ENCODE measurements around the gene USP2. TPM values are rescaled to one million over a fixed set of nuclear protein-coding genes. Genes with fewer than 3 reads are reported as not detected.

The USP2 gene
- total and polyA plus RNA-seq, 2 of the 4 experiments (the other 2 are of a cell fraction) = 0.18 to 0.79 TPM

DNA sequence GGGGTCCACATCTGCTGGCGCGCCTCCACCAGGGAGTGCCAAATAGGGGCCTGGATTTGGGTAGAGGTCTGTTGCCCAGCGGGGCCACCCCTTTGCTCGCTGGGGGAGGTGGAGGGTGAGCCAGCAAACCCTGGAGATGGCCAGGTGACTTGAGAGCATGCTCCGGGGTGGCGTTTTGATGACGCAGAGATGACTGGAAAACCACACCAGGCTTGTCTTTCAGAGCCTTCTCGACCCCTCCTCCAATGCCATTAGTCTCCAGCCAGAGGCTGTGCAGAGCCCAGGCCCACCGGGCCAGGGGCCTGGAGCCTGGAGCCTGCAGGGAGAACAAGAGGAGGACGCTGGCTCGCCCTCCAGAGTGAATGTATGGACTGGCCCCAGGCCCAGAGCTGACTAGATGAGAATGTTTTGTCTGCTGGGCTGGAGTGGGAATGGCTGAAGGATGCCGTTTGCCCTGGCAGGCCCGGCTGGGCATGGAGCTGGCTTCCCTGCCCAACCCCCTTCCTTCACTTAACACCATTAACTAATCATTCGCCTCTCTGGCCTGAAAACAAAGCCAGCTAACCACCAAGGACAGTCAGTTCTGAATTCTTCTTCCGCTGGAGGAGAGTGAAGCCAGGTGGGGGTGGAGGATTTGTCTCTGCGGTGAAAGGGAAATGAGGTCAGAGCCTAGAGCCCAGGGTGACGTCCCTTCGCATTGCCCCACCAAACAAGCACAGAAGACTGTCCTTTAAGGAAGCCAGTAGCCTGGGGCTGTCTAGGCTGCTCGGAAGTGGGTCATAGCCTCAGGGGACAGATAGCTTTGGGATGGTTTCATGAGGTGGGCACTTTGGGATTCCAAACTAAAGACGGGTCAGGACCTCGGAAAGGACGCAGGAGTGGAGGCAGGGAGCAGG lies 63.0 kb downstream of the USP2 start (continued):
- TF ChIP-seq CEBPB (IDR thresholded peaks at IDR 0.05; ENCODE audit: low read depth, low read length) (peak; percentile 76), CHD1 (IDR thresholded peaks at IDR 0.05; ENCODE audit: low read depth, low read length) (no peak), MAFK (IDR thresholded peaks at IDR 0.05; ENCODE audit: low read depth, low read length) (no peak)

DNA sequence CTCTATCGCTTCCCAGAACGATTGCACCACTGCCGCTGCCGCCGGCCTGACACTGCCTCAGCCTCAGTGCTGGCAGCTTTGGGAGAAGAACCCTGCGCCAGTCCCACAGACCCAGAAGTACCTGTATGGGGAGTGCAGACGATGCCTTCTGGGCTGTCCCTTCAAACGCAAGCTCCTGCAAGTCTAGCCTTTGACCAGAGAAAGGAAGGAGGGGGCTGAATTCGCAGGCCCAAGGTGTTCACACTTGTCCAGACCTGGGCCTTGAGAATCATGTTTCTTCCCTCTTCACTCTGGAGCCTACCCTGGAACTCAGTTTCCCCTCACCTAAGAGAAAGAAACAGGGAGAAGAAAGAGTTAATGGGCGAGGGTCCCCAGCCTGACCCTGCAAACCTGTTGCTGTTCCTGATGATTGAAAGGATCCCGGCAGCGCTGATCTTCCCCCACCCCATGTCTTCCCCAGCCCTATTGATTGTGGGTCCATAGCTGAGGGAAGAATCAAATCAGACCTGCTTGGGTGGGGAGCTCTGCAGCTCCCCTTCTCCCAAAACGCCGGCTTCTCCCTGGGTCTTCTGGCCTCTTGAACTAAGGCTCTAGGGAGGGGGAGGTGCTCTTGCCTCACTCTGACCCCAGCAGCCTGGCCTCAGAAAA lies 63.8 kb downstream of the USP2 start:
- peaks cover 49% of the 10 kb centered on the region for H3K4me1 ChIP-seq (ENCODE audit: control insufficient read depth, insufficient read depth, low read length)
- peak overlapping the region; percentile 91 for H4K91ac ChIP-seq (ENCODE audit: insufficient read depth, low read depth, low read length)
- peak overlapping the region; percentile 93 for H2AK9ac ChIP-seq (replicated peaks; ENCODE audit: low read depth, low read length, poor library complexity)
- H3K27me3 ChIP-seq (ENCODE audit: control insufficient read depth, insufficient read depth, low read length) = no peaks in the 10 kb centered on the region
- H3K4me3 ChIP-seq (ENCODE audit: insufficient read depth, low read depth, low read length) = no peak overlapping the region
- peak overlapping the region; percentile 91 for H2AFZ ChIP-seq (replicated peaks; ENCODE audit: low read length, poor library complexity)
- H3K4ac ChIP-seq (ENCODE audit: low read depth, low read length) = peak overlapping the region; percentile 86
- TF ChIP-seq MXI1 (IDR thresholded peaks at IDR 0.05; ENCODE audit: borderline replicate concordance, low read depth, low read length) (no peak), RCOR1 (IDR thresholded peaks at IDR 0.05; ENCODE audit: insufficient replicate concordance, low read length) (no peak), RFX5 (IDR thresholded peaks at IDR 0.05; ENCODE audit: low read depth, low read length) (no peak), MAZ (IDR thresholded peaks at IDR 0.05; ENCODE audit: borderline replicate concordance, low read depth, low read length) (no peak), CEBPB (IDR thresholded peaks at IDR 0.05; ENCODE audit: low read depth, low read length) (peak; percentile 69), CHD1 (IDR thresholded peaks at IDR 0.05; ENCODE audit: low read depth, low read length) (no peak), POLR2A (IDR thresholded peaks at IDR 0.05; ENCODE audit: low read depth, low read length) (no peak)
- TF ChIP-seq, protein P1, sequence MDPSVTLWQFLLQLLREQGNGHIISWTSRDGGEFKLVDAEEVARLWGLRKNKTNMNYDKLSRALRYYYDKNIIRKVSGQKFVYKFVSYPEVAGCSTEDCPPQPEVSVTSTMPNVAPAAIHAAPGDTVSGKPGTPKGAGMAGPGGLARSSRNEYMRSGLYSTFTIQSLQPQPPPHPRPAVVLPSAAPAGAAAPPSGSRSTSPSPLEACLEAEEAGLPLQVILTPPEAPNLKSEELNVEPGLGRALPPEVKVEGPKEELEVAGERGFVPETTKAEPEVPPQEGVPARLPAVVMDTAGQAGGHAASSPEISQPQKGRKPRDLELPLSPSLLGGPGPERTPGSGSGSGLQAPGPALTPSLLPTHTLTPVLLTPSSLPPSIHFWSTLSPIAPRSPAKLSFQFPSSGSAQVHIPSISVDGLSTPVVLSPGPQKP (IDR thresholded peaks at IDR 0.05; ENCODE audit: borderline replicate concordance, low read depth, low read length) = no peak
- no TSS peak for BruUV-seq (replicated peaks)
- peaks cover 11 to 65% of the 10 kb centered on the region in 2 experiments; a peak in 3 of 4 replicates for H3K79me1 ChIP-seq (ENCODE audit: low read depth in 1 of 2, low read length in 2 of 2)
- H3K36me3 ChIP-seq (ENCODE audit: control insufficient read depth, insufficient read depth, low read length) = peaks cover 12% of the 10 kb centered on the region
- H2BK5ac ChIP-seq (ENCODE audit: low read depth, low read length, poor library complexity, severe bottlenecking) = peak overlapping the region; percentile 69
- no peak overlapping the region for H3K56ac ChIP-seq (ENCODE audit: extremely low read depth, insufficient read depth, low read length)
- H4K5ac ChIP-seq (ENCODE audit: low read depth, low read length) = peak overlapping the region; percentile 7; the same call in 1 of the 2 replicates
- CTCF ChIA-PET = interaction anchor here (0.9 to 2.1 kb wide), 3 partner anchors 20 to 58 kb away, joined by 3 to 6 read pairs (median 3); no protein-coding TSS in a partner anchor
- H3K9ac ChIP-seq (ENCODE audit: low read depth, low read length) = 0 out of 2 replicates have a peak overlapping the region, but pooled peaks have one; percentile 19
- peak overlapping the region; percentile 61 for H2AK5ac ChIP-seq (ENCODE audit: low read depth, low read length)
- intact Hi-C loops (cut with micrococcal nuclease) (no loop called here), dilution Hi-C loops (cut with HindIII; ENCODE audit: low sequenced_read_pairs, unreplicated experiment) (no loop called here), in situ Hi-C loops (cut with MboI; ENCODE audit: low sequenced_read_pairs) (no loop called here)
- H4K8ac ChIP-seq (ENCODE audit: low read depth in 2 of 2, low read length in 2 of 2) = peak overlapping the region; percentile 23 to 77; a peak in 3 of 4 replicates
- peak overlapping the region; percentile 59; the same call in 1 of the 2 replicates for H3K4me2 ChIP-seq (ENCODE audit: low read depth, low read length)
- H3K23ac ChIP-seq (ENCODE audit: low read depth, low read length) = peak overlapping the region; percentile 66; the same call in 1 of the 2 replicates
- H3K9me1 ChIP-seq (ENCODE audit: insufficient read depth, low read length) = peaks cover 26% of the 10 kb centered on the region
- POLR2A ChIA-PET (ENCODE audit: unreplicated experiment) = interaction anchor here (1.6 kb wide), 1 partner anchor 20 kb away, joined by 8 read pairs; no protein-coding TSS in a partner anchor
- H2BK15ac ChIP-seq (ENCODE audit: low read depth, low read length) = peak overlapping the region; percentile 14; the same call in 1 of the 3 replicates
- WGBS, 2 experiments (ENCODE audit: extremely low coverage in 2 of 2, insufficient read length in 1 of 2) = 45% methylated on average over 8 of the region's 14 CpGs; no CpG with 5 or more reads in 1 of the 2 experiments
- H3K14ac ChIP-seq (replicated peaks; ENCODE audit: low read depth, low read length) = no peak overlapping the region
- H3K9me3 ChIP-seq (ENCODE audit: control insufficient read depth, insufficient read depth, low read length) = no peaks in the 10 kb centered on the region
- peaks cover 19% of the 10 kb centered on the region for H4K20me1 ChIP-seq (ENCODE audit: insufficient read depth, low read length)
- peak overlapping the region; percentile 60 for H2BK20ac ChIP-seq (ENCODE audit: low read depth, low read length)
- peak overlapping the region; percentile 57 for H2BK120ac ChIP-seq (ENCODE audit: low read depth, low read length)
- no peak overlapping the region for H3K18ac ChIP-seq (ENCODE audit: low read depth, low read length)
- DNase-seq (no peak), ATAC-seq (ENCODE audit: low read depth) (no peak)
- peak overlapping the region; percentile 38 for H3K27ac ChIP-seq (ENCODE audit: insufficient read depth, low read length)

Data from IMR-90 (cell line).